ENCODE results near the gene MCHR2.

- TF ChIP-seq CTCF (IDR thresholded peaks at IDR 0.05) (no peak), POLR2A (IDR thresholded peaks at IDR 0.05) (no peak), EP300 (IDR thresholded peaks at IDR 0.05) (no peak), POLR2AphosphoS5 (IDR thresholded peaks at IDR 0.05) (no peak)
Measured at GRCh38 chr6:99960027-99960426, 34.0 kb downstream of the MCHR2 start.

Measured in suprapubic skin (tissue), 4 donors.